ENCODE results near the gene TMEM156. TPM values are rescaled to one million over a fixed set of nuclear protein-coding genes. Genes with fewer than 3 reads are reported as not detected.

The TMEM156 gene
- total and polyA plus RNA-seq, 3 experiments from 2014 or later = 6.7 to 24.3 (median 7.3) TPM

GRCh38 chr4:38928974-38929373 is 103.2 kb downstream of the TMEM156 start:
- ChIA-PET POLR2A (no interaction called here), CTCF (interaction anchor here (1.5 kb wide), 1 partner anchor 26 kb away, joined by 3 read pairs; no protein-coding TSS in a partner anchor)
- Mint-ChIP-seq H3K36me3 (no peaks in the 10 kb centered on the region), H3K27me3 (peaks cover 0 to 10% of the 10 kb centered on the region in 2 donors), H3K4me3 (no peak overlapping the region), H3K27ac (no peak overlapping the region), H3K9me3 (no peaks in the 10 kb centered on the region), H3K4me1 (no peaks in the 10 kb centered on the region)
- H3K9me3 ChIP-seq (ENCODE audit: low read length) = no peaks in the 10 kb centered on the region
- H3K4me1 ChIP-seq (ENCODE audit: insufficient read depth, low read length) = no peaks in the 10 kb centered on the region
- no peak for DNase-seq
- no peaks in the 10 kb centered on the region for H3K36me3 ChIP-seq (ENCODE audit: insufficient read depth, low read length)
- H3K4me3 ChIP-seq (ENCODE audit: low read length) = no peak overlapping the region
- H3K27me3 ChIP-seq (ENCODE audit: insufficient read depth, low read length, poor library complexity, severe bottlenecking) = no peaks in the 10 kb centered on the region
- H3K27ac ChIP-seq (ENCODE audit: low read depth, low read length) = no peak overlapping the region

- Mint-ChIP-seq H3K9me3 (no peaks in the 10 kb centered on the region), H3K27ac (no peak overlapping the region), H3K4me3 (no peak overlapping the region), H3K27me3 (peaks cover 0 to 10% of the 10 kb centered on the region in 2 donors), H3K36me3 (no peaks in the 10 kb centered on the region), H3K4me1 (no peaks in the 10 kb centered on the region)
- H3K4me1 ChIP-seq (ENCODE audit: insufficient read depth, low read length) = no peaks in the 10 kb centered on the region
- H3K36me3 ChIP-seq (ENCODE audit: insufficient read depth, low read length) = no peaks in the 10 kb centered on the region
- no peak overlapping the region for H3K4me3 ChIP-seq (ENCODE audit: low read length)
- DNase-seq = no peak
- no peaks in the 10 kb centered on the region for H3K9me3 ChIP-seq (ENCODE audit: low read length)
- CTCF ChIA-PET = no interaction called here
- H3K27me3 ChIP-seq (ENCODE audit: insufficient read depth, low read length, poor library complexity, severe bottlenecking) = no peaks in the 10 kb centered on the region
- H3K27ac ChIP-seq (ENCODE audit: low read depth, low read length) = no peak overlapping the region
- POLR2A ChIA-PET = no interaction called here
Measured at GRCh38 chr4:38928568-38928967, 103.6 kb downstream of the TMEM156 start.

GRCh38 chr4:38926896-38927295 is 105.3 kb downstream of the TMEM156 start:
- Mint-ChIP-seq H3K9me3 (no peaks in the 10 kb centered on the region), H3K27me3 (peaks cover 0 to 10% of the 10 kb centered on the region in 2 donors), H3K4me1 (no peaks in the 10 kb centered on the region), H3K36me3 (no peaks in the 10 kb centered on the region), H3K4me3 (no peak overlapping the region), H3K27ac (no peak overlapping the region)
- no peak for DNase-seq
- Histone ChIP-seq H3K4me3 (ENCODE audit: low read length) (no peak overlapping the region), H3K27me3 (ENCODE audit: insufficient read depth, low read length, poor library complexity, severe bottlenecking) (no peaks in the 10 kb centered on the region), H3K9me3 (ENCODE audit: low read length) (no peaks in the 10 kb centered on the region), H3K36me3 (ENCODE audit: insufficient read depth, low read length) (no peaks in the 10 kb centered on the region), H3K27ac (ENCODE audit: low read depth, low read length) (no peak overlapping the region), H3K4me1 (ENCODE audit: insufficient read depth, low read length) (no peaks in the 10 kb centered on the region)
- ChIA-PET CTCF (interaction anchor here (1.2 to 1.4 kb wide), 2 partner anchors 24 to 208 kb away, joined by 3 read pairs; no protein-coding TSS in a partner anchor), POLR2A (no interaction called here)

- no peaks in the 10 kb centered on the region for H3K9me3 ChIP-seq (ENCODE audit: low read length)
- peaks cover 0 to 9% of the 10 kb centered on the region in 2 donors for H3K27me3 Mint-ChIP-seq
- no peak overlapping the region for H3K27ac ChIP-seq (ENCODE audit: low read depth, low read length)
- no peaks in the 10 kb centered on the region for H3K27me3 ChIP-seq (ENCODE audit: insufficient read depth, low read length, poor library complexity, severe bottlenecking)
- no peaks in the 10 kb centered on the region for H3K36me3 ChIP-seq (ENCODE audit: insufficient read depth, low read length)
- peaks cover 0 to 3% (median 0%) of the 10 kb centered on the region in 3 donors for H3K4me1 Mint-ChIP-seq
- POLR2A ChIA-PET = no interaction called here
- H3K9me3 Mint-ChIP-seq = no peaks in the 10 kb centered on the region
- H3K27ac Mint-ChIP-seq = no peak overlapping the region
- H3K36me3 Mint-ChIP-seq = no peaks in the 10 kb centered on the region
- no peak overlapping the region for H3K4me3 Mint-ChIP-seq
- DNase-seq = no peak
- no peaks in the 10 kb centered on the region for H3K4me1 ChIP-seq (ENCODE audit: insufficient read depth, low read length)
- CTCF ChIA-PET = interaction anchor here (1.4 kb wide), 1 partner anchor 23 kb away, joined by 3 read pairs; no protein-coding TSS in a partner anchor
- no peak overlapping the region for H3K4me3 ChIP-seq (ENCODE audit: low read length)
Measured at GRCh38 chr4:38925492-38926413, 106.5 kb downstream of the TMEM156 start.

GRCh38 chr4:38924353-38924752 is 107.9 kb downstream of the TMEM156 start:
- Mint-ChIP-seq H3K36me3 (no peaks in the 10 kb centered on the region), H3K27me3 (peaks cover 0 to 7% of the 10 kb centered on the region in 2 donors), H3K9me3 (no peaks in the 10 kb centered on the region), H3K27ac (no peak overlapping the region), H3K4me3 (no peak overlapping the region), H3K4me1 (peaks cover 0 to 6% (median 2%) of the 10 kb centered on the region in 3 donors)
- Histone ChIP-seq H3K9me3 (ENCODE audit: low read length) (no peaks in the 10 kb centered on the region), H3K27me3 (ENCODE audit: insufficient read depth, low read length, poor library complexity, severe bottlenecking) (no peaks in the 10 kb centered on the region), H3K27ac (ENCODE audit: low read depth, low read length) (no peak overlapping the region), H3K4me3 (ENCODE audit: low read length) (no peak overlapping the region), H3K4me1 (ENCODE audit: insufficient read depth, low read length) (no peaks in the 10 kb centered on the region), H3K36me3 (ENCODE audit: insufficient read depth, low read length) (no peaks in the 10 kb centered on the region)
- no peak for DNase-seq
- ChIA-PET CTCF (no interaction called here), POLR2A (no interaction called here)

GRCh38 chr4:38923746-38924145 is 108.5 kb downstream of the TMEM156 start:
- no peak overlapping the region for H3K4me3 ChIP-seq (ENCODE audit: low read length)
- CTCF ChIA-PET = no interaction called here
- Mint-ChIP-seq H3K27ac (peak overlapping the region in 1 of 8 donors; percentile 57), H3K36me3 (no peaks in the 10 kb centered on the region), H3K27me3 (peaks cover 0 to 7% of the 10 kb centered on the region in 2 donors), H3K4me3 (no peak overlapping the region), H3K4me1 (peaks cover 0 to 6% (median 2%) of the 10 kb centered on the region in 3 donors), H3K9me3 (no peaks in the 10 kb centered on the region)
- POLR2A ChIA-PET = no interaction called here
- H3K4me1 ChIP-seq (ENCODE audit: insufficient read depth, low read length) = no peaks in the 10 kb centered on the region
- H3K27me3 ChIP-seq (ENCODE audit: insufficient read depth, low read length, poor library complexity, severe bottlenecking) = no peaks in the 10 kb centered on the region
- H3K36me3 ChIP-seq (ENCODE audit: insufficient read depth, low read length) = no peaks in the 10 kb centered on the region
- H3K9me3 ChIP-seq (ENCODE audit: low read length) = no peaks in the 10 kb centered on the region
- no peak for DNase-seq
- H3K27ac ChIP-seq (ENCODE audit: low read depth, low read length) = no peak overlapping the region

- Mint-ChIP-seq H3K27me3 (peaks cover 0 to 3% of the 10 kb centered on the region in 2 donors), H3K4me3 (no peak overlapping the region), H3K36me3 (no peaks in the 10 kb centered on the region), H3K9me3 (no peaks in the 10 kb centered on the region), H3K4me1 (peaks cover 0 to 6% (median 2%) of the 10 kb centered on the region in 3 donors), H3K27ac (no peak overlapping the region)
- no peak overlapping the region for H3K4me3 ChIP-seq (ENCODE audit: low read length)
- no peaks in the 10 kb centered on the region for H3K27me3 ChIP-seq (ENCODE audit: insufficient read depth, low read length, poor library complexity, severe bottlenecking)
- DNase-seq = no peak
- CTCF ChIA-PET = no interaction called here
- H3K4me1 ChIP-seq (ENCODE audit: insufficient read depth, low read length) = no peaks in the 10 kb centered on the region
- no peaks in the 10 kb centered on the region for H3K36me3 ChIP-seq (ENCODE audit: insufficient read depth, low read length)
- H3K27ac ChIP-seq (ENCODE audit: low read depth, low read length) = no peak overlapping the region
- POLR2A ChIA-PET = no interaction called here
- no peaks in the 10 kb centered on the region for H3K9me3 ChIP-seq (ENCODE audit: low read length)
Measured at GRCh38 chr4:38921151-38921550, 111.1 kb downstream of the TMEM156 start.

- CTCF ChIA-PET = no interaction called here
- Mint-ChIP-seq H3K36me3 (no peaks in the 10 kb centered on the region), H3K27ac (no peak overlapping the region), H3K4me1 (peaks cover under 1 to 6% (median 2%) of the 10 kb centered on the region in 3 donors), H3K9me3 (no peaks in the 10 kb centered on the region), H3K4me3 (no peak overlapping the region), H3K27me3 (peaks cover 0 to 3% of the 10 kb centered on the region in 2 donors)
- Histone ChIP-seq H3K36me3 (ENCODE audit: insufficient read depth, low read length) (no peaks in the 10 kb centered on the region), H3K27me3 (ENCODE audit: insufficient read depth, low read length, poor library complexity, severe bottlenecking) (no peaks in the 10 kb centered on the region), H3K9me3 (ENCODE audit: low read length) (no peaks in the 10 kb centered on the region), H3K27ac (ENCODE audit: low read depth, low read length) (no peak overlapping the region), H3K4me3 (ENCODE audit: low read length) (no peak overlapping the region), H3K4me1 (ENCODE audit: insufficient read depth, low read length) (no peaks in the 10 kb centered on the region)
- POLR2A ChIA-PET = no interaction called here
- no peak for DNase-seq
Measured at GRCh38 chr4:38920677-38921076, 111.5 kb downstream of the TMEM156 start.

Data from CD8-positive, alpha-beta memory T cell (primary cell).